T47D (cell line): ENCODE results near the gene RASIP1.
"Not testable (repeated sequence)": the region's sequence is repeated elsewhere in the genome, so short reads cannot be mapped to it uniquely, and the experiment has no call there.

Experiments
- DNase-seq, 2 experiments: peaks; one replicate each; pipeline versions ENCODE4 v3.0.0 to v3.0.0-alpha.2; 2011 to 2012; ENCODE audit warnings: low read depth in 1 of 2, low spot score in 1 of 2
- JUND ChIP-seq: IDR thresholded peaks from 2 replicates; pipeline ENCODE4 v1.6.1; 2012; ENCODE audit warnings: low read depth
- in situ Hi-C: cut with HindIII; loops from 2 replicates; pipeline ENCODE4 v1.10.0; 2016; ENCODE audit warnings: low sequenced_read_pairs, low pct_unique_long_range_greater_than_20kb

RASIP1 gene, protein sequence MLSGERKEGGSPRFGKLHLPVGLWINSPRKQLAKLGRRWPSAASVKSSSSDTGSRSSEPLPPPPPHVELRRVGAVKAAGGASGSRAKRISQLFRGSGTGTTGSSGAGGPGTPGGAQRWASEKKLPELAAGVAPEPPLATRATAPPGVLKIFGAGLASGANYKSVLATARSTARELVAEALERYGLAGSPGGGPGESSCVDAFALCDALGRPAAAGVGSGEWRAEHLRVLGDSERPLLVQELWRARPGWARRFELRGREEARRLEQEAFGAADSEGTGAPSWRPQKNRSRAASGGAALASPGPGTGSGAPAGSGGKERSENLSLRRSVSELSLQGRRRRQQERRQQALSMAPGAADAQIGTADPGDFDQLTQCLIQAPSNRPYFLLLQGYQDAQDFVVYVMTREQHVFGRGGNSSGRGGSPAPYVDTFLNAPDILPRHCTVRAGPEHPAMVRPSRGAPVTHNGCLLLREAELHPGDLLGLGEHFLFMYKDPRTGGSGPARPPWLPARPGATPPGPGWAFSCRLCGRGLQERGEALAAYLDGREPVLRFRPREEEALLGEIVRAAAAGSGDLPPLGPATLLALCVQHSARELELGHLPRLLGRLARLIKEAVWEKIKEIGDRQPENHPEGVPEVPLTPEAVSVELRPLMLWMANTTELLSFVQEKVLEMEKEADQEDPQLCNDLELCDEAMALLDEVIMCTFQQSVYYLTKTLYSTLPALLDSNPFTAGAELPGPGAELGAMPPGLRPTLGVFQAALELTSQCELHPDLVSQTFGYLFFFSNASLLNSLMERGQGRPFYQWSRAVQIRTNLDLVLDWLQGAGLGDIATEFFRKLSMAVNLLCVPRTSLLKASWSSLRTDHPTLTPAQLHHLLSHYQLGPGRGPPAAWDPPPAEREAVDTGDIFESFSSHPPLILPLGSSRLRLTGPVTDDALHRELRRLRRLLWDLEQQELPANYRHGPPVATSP

GRCh38 chr19:48740164-48740972, at the start of gene RASIP1:
Gene RASIP1, minus strand, starts transcription at chr19:48740610. Its CDS starts 328 bp downstream, at chr19:48740282.
- TF ChIP-seq JUND = no peak
- in situ Hi-C loops = no loop called here
- DNase-seq = no peak

DNA sequence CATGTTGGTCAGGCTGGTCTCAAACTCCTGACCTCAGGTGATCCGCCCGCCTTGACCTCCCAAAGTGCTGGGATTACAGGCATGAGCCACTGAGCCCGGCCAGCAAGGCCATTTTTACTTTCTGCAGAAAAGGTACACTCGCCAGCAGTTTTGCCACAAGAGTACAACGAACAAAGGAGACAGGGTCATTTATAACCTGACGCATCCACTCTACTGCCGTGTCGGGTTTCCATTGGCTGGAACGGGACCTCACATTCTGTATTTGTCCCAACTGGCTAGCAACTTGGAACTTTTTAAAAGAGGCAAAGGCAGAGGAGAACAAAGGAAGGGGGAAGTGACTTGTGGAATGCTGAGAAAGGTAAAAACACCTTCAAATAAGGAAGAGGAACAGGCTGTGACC, 46.9 kb upstream of the RASIP1 start:
- DNase-seq, in situ Hi-C loops: not testable (repeated sequence)

GRCh38 chr19:48786422-48786821, 46.0 kb upstream of the RASIP1 start:
- in situ Hi-C loops, DNase-seq: not testable (repeated sequence)

DNA sequence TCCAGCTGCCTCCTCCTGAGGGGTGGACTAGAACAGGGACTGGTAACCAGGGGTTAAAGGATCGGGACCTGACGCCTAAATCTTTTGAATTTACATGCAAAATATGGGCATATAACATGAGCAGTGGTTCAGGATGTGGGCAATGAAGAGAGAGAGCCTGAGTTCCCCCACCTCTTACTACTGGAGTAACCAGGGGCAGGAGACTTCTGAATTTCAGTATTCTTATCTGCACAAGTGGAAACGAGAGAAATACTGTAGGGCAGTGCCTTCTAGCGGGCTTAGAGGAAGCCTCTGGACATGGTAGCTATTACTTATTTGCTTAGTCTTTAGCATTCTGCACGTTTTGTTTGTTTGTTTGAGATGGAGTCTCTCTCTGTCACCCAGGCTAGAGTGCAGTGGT, 44.1 kb upstream of the RASIP1 start:
- in situ Hi-C loops = no loop called here
- no peak for TF ChIP-seq JUND
- DNase-seq = peak in 1 of 2 experiments; percentile 41

GRCh38 chr19:48780631-48781391, 40.4 kb upstream of the RASIP1 start:
- TF ChIP-seq JUND = no peak

GRCh38 chr19:48779636-48780035, 39.2 kb upstream of the RASIP1 start:
- no peak for DNase-seq
- no peak for TF ChIP-seq JUND
- in situ Hi-C loops = no loop called here

More at GRCh38 chr19:48780631-48781391, 40.4 kb upstream of the RASIP1 start:
- in situ Hi-C loops = no loop called here
- no peak for DNase-seq

DNA sequence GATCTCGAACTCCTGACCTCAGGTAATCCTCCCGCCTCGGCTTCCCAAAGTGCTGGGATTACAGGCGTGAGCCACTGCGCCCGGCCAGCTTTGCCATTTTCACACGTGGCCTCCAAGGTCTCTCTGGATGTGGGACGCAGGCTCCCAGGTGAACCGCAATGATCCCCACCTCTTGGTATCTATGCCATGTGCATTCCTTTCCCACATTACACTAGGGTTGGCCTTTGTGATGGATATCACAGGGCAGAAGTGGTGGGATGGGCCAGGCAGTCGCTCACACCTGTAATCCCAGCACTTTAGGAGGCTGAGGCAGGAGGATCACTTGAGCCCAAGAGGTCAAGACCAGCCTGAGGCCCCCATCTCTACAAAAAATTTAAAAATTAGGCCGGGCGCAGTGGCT, 37.3 kb upstream of the RASIP1 start:
- in situ Hi-C loops = no loop called here
- no peak for TF ChIP-seq JUND
- no peak for DNase-seq

DNA sequence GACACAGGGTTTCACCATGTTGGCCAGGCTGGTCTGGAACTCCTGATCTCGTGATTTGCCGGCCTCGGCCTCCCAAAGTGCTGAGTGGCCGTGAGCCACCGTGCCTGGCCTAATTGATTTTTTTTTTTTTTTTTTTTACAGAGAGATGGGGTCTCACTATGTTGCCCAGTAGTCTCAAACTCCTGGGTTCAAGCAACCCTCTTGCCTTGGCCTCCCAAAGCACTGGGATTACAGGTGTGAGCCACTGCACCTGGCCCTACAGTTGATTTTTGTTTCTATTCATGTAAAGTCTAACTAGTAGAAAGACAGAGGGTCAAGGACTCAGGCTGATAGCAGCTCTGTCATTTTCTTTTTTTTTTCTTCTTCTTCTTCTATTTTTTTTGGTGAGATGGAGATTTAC, 36.7 kb upstream of the RASIP1 start:
- no peak for TF ChIP-seq JUND
- in situ Hi-C loops = no loop called here
- DNase-seq = no peak

- TF ChIP-seq JUND = no peak
Measured at GRCh38 chr19:48772503-48772953, 32.1 kb upstream of the RASIP1 start.

GRCh38 chr19:48770734-48771472, 30.5 kb upstream of the RASIP1 start:
- DNase-seq = no peak
- TF ChIP-seq JUND = no peak
- in situ Hi-C loops = no loop called here

More at GRCh38 chr19:48772503-48772953, 32.1 kb upstream of the RASIP1 start:
- in situ Hi-C loops = no loop called here
- no peak for DNase-seq

DNA sequence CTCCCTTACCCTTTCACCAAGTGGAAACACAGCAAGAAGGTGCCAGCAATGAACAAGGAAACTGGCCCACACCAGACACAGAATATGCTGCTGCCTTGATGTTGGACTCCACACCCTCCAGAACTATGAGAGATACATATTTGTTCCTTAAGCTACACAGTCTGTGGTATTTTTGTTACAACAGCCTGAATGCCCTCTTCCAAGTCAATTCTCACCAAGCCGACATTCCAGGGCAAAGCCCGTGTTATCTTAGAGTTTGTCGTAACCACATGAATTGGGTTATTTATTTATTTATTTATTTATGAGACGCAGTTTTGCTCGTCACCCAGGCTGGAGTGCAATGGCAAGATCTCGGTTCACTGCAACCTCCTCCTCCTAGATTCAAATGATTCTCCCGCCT, 29.9 kb upstream of the RASIP1 start:
- TF ChIP-seq JUND = no peak
- in situ Hi-C loops = no loop called here

More for the DNA sequence above, 29.9 kb upstream of the RASIP1 start:
- no peak for DNase-seq
